C4-2B (cell line): ENCODE results near the gene JAZF1.
A peak's percentile ranks its signal among the peaks of the same experiment; 100 is the strongest.

Source experiments
- H3K27ac ChIP-seq: fragments of 450-650 bp; 2 replicates; pipeline ENCODE4 v1.5.1; 2017
- ZFX ChIP-seq: fragments of 450-650 bp; IDR thresholded peaks from 2 replicates; pipeline ENCODE4 v1.6.1; 2017
- TF ChIP-seq, protein P1 (sequence below): fragments of 450-650 bp; conservative IDR thresholded peaks from 2 replicates; pipeline ENCODE4 v1.5.1; 2017; ENCODE audit warnings: mild to moderate bottlenecking

Gene JAZF1

GRCh38 chr7:28065721-28066285 lies 114.8 kb downstream of the JAZF1 start:
- TF ChIP-seq, protein P1, sequence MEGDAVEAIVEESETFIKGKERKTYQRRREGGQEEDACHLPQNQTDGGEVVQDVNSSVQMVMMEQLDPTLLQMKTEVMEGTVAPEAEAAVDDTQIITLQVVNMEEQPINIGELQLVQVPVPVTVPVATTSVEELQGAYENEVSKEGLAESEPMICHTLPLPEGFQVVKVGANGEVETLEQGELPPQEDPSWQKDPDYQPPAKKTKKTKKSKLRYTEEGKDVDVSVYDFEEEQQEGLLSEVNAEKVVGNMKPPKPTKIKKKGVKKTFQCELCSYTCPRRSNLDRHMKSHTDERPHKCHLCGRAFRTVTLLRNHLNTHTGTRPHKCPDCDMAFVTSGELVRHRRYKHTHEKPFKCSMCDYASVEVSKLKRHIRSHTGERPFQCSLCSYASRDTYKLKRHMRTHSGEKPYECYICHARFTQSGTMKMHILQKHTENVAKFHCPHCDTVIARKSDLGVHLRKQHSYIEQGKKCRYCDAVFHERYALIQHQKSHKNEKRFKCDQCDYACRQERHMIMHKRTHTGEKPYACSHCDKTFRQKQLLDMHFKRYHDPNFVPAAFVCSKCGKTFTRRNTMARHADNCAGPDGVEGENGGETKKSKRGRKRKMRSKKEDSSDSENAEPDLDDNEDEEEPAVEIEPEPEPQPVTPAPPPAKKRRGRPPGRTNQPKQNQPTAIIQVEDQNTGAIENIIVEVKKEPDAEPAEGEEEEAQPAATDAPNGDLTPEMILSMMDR = no peak
- no peak overlapping the region for H3K27ac ChIP-seq

GRCh38 chr7:28065308-28065707 lies 115.3 kb downstream of the JAZF1 start:
- TF ChIP-seq, protein P1 = no peak
- TF ChIP-seq ZFX = no peak
- no peak overlapping the region for H3K27ac ChIP-seq

DNA sequence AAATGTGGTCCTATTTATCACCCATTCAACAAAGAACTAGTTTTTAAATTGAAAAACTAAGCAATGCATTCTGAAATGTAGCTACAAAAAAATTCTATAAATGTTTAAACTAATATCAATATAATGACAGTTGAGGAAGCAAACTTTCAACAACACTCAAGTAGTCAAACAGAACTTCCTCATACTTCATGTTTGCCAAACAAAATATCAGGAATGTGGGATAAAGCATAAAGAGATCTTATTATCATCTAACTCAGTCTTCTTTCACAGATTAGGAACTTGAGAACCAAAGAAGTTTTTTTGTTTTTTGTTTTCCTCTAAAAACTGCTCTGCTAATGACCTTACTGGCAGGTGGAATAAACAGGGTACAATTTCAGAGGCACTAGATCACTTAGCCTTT lies 116.2 kb downstream of the JAZF1 start:
- H3K27ac ChIP-seq = no peak overlapping the region

GRCh38 chr7:28062197-28062991 lies 118.2 kb downstream of the JAZF1 start:
- H3K27ac ChIP-seq = peak overlapping the region; percentile 12; the same call in 1 of the 2 replicates
- TF ChIP-seq, protein P1 = peak; percentile 74
- no peak for TF ChIP-seq ZFX

More for the DNA sequence above, 116.2 kb downstream of the JAZF1 start:
- TF ChIP-seq ZFX = no peak

DNA sequence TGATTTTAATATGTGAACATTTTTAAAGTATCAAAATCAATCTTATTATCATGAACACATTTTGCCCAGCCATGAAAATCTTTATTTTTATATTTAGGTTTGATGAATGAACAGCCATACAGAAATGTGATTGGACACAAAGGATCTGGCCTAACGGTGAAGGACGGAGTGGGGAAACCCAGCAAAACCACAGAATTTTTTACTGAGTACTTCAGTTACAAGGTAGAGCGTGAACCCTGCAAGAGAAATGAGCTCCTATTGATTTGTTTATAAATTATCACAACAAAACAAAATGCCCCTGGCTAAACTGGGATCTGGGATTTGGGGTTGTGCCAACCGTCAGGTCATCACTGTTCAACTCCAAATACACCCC lies 118.8 kb downstream of the JAZF1 start:
- no peak overlapping the region for H3K27ac ChIP-seq
- TF ChIP-seq, protein P1 = no peak
- TF ChIP-seq ZFX = no peak

DNA sequence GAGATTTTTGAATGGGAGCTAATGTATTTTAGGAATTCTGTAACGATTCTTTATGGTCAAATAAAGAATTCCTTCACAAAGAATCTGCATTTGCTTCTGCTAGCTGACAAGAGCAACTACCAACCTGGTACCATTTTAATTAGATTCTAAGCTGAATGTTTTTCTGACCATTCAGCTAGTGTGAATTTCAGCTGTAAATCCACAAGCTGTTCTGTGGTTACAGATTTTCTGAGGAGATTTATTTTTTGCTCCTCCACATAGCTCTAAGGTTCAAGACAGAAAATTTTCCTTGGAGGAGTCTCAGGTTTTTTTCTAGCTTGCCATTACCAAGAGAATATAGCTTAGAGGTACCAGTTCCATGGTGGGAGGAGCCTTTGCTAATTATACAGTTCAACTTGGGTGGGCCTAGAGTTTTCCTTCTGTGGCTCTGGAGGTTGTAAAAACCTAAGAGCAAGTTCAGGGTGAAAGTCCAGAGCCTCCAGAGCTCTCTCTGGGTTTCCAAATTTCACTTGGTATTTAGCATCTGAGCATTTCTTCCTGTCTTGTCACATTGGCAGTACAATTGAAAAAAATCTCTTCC lies 120.1 kb downstream of the JAZF1 start:
- no peak overlapping the region for H3K27ac ChIP-seq
- TF ChIP-seq, protein P1 = no peak
- TF ChIP-seq ZFX = no peak

DNA sequence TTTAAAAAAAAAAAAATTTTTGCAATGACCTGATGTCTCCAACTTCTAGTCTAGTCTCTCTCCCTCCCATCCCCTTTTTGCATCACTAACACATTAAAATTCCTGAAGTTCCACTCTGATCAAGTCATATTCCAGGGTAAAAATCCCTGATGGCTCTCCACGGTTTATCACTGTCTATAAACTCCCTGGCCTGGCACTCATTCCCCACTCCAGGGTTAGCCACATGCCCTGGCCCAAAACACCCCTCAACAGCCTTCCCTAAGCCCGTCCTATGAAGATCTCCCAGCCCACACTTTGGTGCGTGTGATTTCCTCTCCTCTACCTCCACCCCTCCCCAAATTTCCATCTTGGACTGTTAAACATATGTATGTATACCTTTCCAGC lies 125.4 kb downstream of the JAZF1 start:
- no peak overlapping the region for H3K27ac ChIP-seq
- TF ChIP-seq, protein P1 = no peak
- TF ChIP-seq ZFX = no peak
